GM18520 (cell line): ENCODE data around the gene BLMH.
"Not testable (repeated sequence)": the region's sequence is repeated elsewhere in the genome, so short reads cannot be mapped to it uniquely, and the experiment has no call there.

Experiments
- ATAC-seq: cut with Tn5 transposase; IDR thresholded peaks from one replicate; pipeline ENCODE4 v1.9.1; 2021; ENCODE audit not compliant: unreplicated experiment

Gene BLMH

DNA sequence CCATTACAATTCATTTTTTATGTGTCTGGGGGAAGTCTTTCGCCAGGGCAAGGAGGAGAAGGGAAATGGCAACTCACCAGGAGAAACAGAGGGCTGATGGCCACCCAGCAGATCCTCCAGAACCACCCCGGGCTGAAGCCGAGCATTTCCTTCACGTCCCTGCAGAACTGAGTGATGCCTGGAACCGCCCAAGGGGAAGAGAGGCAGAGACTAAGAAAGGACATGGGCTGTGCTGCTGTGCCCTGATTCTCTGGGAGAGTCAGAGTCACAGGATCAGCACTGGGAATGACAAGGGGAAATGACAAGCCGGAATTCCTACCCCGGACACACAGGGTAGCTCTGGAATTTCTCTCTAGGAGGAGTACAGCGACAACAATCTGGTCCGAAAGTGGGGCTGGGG, 84.1 kb downstream of the BLMH start:
- no peak for ATAC-seq

DNA sequence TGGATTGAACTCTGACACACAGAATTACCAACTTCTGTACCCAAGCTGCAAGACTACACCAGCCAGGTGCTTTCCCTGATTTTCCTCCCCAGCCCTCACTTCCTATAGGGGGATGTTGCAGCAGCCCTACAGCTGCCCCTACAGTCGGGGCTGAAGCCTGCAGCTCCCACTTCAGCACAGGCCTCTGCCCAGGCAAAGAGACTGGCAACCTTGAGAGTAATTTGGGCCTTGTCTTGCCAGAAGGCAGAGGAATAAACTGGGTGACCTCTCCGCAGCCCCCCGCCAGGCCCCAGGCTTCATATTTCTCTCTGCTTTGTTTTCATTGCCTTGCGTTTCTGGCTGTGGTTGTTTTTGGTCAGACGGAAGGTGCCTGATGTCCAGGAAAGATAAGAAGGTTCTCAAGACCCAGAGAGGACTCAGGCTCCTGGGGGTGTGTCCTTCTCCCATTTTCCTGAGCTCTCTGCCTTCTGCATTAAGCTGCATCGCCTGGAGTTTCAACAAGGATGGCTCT, 88.2 kb downstream of the BLMH start:
- no peak for ATAC-seq

DNA sequence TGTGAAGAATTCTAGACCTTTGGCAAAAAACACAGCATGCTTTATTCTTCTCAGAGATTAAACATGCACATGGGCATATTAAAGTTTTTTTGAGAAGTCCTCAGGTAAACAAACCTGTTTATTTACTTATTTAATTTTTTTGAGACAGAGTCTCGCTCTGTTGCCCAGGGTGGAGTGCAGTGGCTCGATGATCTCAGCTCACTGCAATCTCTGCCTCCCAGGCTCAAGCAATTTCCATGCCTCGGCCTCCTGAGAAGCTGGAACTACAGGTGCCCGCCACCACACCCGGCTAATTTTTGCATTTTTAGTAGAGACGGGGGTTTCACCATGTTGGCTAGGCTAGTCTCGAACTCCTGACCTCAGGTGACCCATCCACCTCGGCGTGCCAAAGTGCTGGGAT, 91.1 kb downstream of the BLMH start:
- not testable (repeated sequence) for ATAC-seq

DNA sequence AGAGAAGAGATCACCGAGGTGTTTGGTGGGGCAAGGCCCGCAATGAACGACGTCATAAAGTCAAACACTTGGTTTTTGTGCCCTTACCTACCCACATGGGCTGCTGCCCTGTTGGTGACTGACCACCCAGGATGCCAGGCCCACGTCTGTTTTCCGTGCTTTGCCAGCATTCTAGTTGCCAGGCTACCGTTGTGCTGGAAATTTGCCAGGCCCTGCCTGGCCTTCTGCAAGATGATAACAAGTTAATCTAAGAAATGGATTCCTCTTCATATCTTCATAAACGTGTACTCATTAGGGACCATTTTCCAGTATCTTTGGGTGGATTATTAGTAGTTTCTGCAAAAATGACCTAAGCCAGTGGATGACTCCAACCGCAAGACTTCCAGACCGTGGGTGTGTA, 91.6 kb downstream of the BLMH start:
- ATAC-seq, result no peak

DNA sequence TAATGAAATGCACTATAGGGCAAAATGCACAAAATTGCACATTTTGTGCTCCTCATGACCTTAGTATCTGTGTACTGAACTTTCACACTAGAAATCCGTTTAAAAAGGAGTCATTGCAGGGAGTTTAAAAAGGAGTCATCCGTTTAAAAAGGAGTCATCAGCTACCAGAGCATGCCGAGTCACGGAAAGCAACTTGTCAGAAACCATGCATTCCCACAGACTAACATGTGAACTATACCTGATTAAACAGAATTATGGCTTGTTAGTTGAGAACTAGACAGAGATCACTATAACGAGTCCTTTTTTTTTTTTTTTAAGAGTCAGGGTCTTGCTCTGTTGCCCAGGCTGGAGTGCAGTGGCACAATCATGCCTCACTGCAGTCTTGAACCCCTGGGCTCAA, 92.1 kb downstream of the BLMH start:
- ATAC-seq, result no peak
